Measurements from ENCODE around the gene ATP2B2. TPM values are rescaled to one million over a fixed set of nuclear protein-coding genes. Genes with fewer than 3 reads are reported as not detected.

ATP2B2 gene
- total RNA-seq, 6 experiments from 2014 or later, result 25.9 to 45.1 (median 35.1) TPM

- intact Hi-C loops (cut with DNase I), result no loop called here
- Histone ChIP-seq H3K4me1 (no peaks in the 10 kb centered on the region), H3K27ac (no peak overlapping the region), H3K9me3 (no peaks in the 10 kb centered on the region), H3K27me3 (no peaks in the 10 kb centered on the region), H3K36me3 (peaks cover 0 to 45% (median 4%) of the 10 kb centered on the region in 4 donors), H3K4me3 (no peak overlapping the region)
- no peak for TF ChIP-seq POLR2A (IDR thresholded peaks at IDR 0.05)
- WGBS (ENCODE audit: insufficient coverage, low coverage, low lambda C conversion rate, missing lambda C conversion rate), result 100% methylated on average over 1 of the region's 20 CpGs
- ATAC-seq, result peak in 1 of 4 donors; percentile 6
- DNase-seq, result peak in 1 of 3 donors; percentile 42
These were observed 167.8 kb downstream of the ATP2B2 start for GRCh38 chr3:10337323-10338163.

GRCh38 chr3:10336761-10337160 lies 168.6 kb downstream of the ATP2B2 start:
- H3K4me3 ChIP-seq, result no peak overlapping the region
- WGBS (ENCODE audit: insufficient coverage, low coverage, low lambda C conversion rate, missing lambda C conversion rate), result 94% methylated on average over 8 of the region's 11 CpGs
- no peaks in the 10 kb centered on the region for H3K4me1 ChIP-seq
- H3K36me3 ChIP-seq, result peaks cover 0 to 46% (median 4%) of the 10 kb centered on the region in 4 donors
- intact Hi-C loops (cut with DNase I), result no loop called here
- no peaks in the 10 kb centered on the region for H3K9me3 ChIP-seq
- TF ChIP-seq, protein P1, sequence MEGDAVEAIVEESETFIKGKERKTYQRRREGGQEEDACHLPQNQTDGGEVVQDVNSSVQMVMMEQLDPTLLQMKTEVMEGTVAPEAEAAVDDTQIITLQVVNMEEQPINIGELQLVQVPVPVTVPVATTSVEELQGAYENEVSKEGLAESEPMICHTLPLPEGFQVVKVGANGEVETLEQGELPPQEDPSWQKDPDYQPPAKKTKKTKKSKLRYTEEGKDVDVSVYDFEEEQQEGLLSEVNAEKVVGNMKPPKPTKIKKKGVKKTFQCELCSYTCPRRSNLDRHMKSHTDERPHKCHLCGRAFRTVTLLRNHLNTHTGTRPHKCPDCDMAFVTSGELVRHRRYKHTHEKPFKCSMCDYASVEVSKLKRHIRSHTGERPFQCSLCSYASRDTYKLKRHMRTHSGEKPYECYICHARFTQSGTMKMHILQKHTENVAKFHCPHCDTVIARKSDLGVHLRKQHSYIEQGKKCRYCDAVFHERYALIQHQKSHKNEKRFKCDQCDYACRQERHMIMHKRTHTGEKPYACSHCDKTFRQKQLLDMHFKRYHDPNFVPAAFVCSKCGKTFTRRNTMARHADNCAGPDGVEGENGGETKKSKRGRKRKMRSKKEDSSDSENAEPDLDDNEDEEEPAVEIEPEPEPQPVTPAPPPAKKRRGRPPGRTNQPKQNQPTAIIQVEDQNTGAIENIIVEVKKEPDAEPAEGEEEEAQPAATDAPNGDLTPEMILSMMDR (IDR thresholded peaks at IDR 0.05), result no peak
- H3K27me3 ChIP-seq, result no peaks in the 10 kb centered on the region
- no peak overlapping the region for H3K27ac ChIP-seq
- ATAC-seq (no peak), DNase-seq (peak in 1 of 3 donors; percentile 43)

GRCh38 chr3:10335871-10336622 lies 169.3 kb downstream of the ATP2B2 start:
- ATAC-seq (no peak), DNase-seq (peak in 1 of 3 donors; percentile 37)
- Histone ChIP-seq H3K27ac (no peak overlapping the region), H3K9me3 (no peaks in the 10 kb centered on the region), H3K4me1 (no peaks in the 10 kb centered on the region), H3K36me3 (peaks cover 0 to 46% (median 4%) of the 10 kb centered on the region in 4 donors), H3K27me3 (no peaks in the 10 kb centered on the region), H3K4me3 (no peak overlapping the region)
- 79% methylated on average over 9 of the region's 29 CpGs for WGBS (ENCODE audit: insufficient coverage, low coverage, low lambda C conversion rate, missing lambda C conversion rate)
- TF ChIP-seq, protein P1 (IDR thresholded peaks at IDR 0.05), result no peak
- TF ChIP-seq POLR2A (IDR thresholded peaks at IDR 0.05), result no peak
- intact Hi-C loops (cut with DNase I), result no loop called here

DNA sequence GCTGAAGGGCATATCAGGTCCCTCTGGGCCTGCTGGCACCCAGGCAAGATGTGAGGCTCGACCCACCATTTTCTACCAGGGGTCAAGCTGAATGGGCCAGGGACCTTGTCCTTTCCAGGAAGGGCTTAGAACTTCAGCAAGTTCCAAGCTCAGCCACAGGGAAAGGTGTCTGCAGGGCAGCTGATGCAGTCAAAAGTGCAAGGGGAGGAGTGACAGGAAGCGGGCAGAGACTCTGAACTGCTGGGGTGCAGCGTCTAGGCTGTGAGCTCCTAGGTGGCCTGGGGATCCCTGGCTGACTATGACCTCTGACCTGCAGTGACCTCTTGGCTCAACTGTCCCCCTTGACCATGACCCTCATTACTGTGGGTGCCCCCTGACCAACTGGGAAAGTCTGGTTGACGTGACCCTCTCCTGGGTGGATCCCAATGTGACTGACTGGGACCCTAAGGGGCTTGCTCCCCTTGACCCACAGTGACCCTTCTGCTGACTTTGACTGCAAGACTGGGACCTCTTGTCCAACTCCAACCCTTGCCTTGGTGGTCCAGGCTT lies 170.1 kb downstream of the ATP2B2 start:
- WGBS (ENCODE audit: insufficient coverage, low coverage, low lambda C conversion rate, missing lambda C conversion rate), result 40% methylated on average over 2 of the region's 4 CpGs
- TF ChIP-seq, protein P1 (IDR thresholded peaks at IDR 0.05), result no peak
- no peak for TF ChIP-seq POLR2A (IDR thresholded peaks at IDR 0.05)
- ATAC-seq, result no peak

More for the DNA sequence above, 170.1 kb downstream of the ATP2B2 start:
- Histone ChIP-seq H3K9me3 (no peaks in the 10 kb centered on the region), H3K36me3 (peaks cover 0 to 40% (median 4%) of the 10 kb centered on the region in 4 donors), H3K4me1 (no peaks in the 10 kb centered on the region), H3K27ac (no peak overlapping the region), H3K27me3 (no peaks in the 10 kb centered on the region), H3K4me3 (no peak overlapping the region)
- intact Hi-C loops (cut with DNase I), result no loop called here
- peak in 1 of 3 donors; percentile 34 for DNase-seq

Data from right lobe of liver (tissue), 6 donors.